VCaP (cell line): Measurements from ENCODE around the gene C12orf50.
"Not testable (repeated sequence)": the region's sequence is repeated elsewhere in the genome, so short reads cannot be mapped to it uniquely, and the experiment has no call there.

ENCODE experiments used
- H3K27ac ChIP-seq: fragments of 450-650 bp; 2 replicates; pipeline ENCODE4 v1.5.1; 2017
- TF ChIP-seq, protein P1 (sequence below): fragments of 450-650 bp; conservative IDR thresholded peaks from 2 replicates; pipeline ENCODE4 v1.5.1; 2017; ENCODE audit warnings: mild to moderate bottlenecking, moderate library complexity

Gene C12orf50

DNA sequence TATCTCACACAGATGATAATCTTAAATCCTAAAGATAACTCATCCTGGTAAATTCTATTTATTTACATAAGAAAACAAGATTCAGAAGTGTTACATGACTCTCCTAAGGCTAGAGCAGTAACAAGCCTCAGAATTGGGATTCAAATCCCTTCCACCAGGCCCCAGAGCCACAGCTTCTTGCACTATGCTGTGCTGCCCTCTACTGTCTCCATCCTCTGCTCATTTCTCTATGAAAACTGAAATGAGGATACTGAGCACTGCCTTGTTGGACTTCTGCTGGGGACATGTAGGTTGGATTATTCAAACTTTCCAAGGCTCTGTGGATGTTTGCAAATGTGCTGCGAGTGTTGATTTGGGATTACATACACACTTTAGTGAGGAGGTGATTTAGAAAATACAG, 23.5 kb upstream of the C12orf50 start:
- H3K27ac ChIP-seq = no peak overlapping the region
- TF ChIP-seq, protein P1, sequence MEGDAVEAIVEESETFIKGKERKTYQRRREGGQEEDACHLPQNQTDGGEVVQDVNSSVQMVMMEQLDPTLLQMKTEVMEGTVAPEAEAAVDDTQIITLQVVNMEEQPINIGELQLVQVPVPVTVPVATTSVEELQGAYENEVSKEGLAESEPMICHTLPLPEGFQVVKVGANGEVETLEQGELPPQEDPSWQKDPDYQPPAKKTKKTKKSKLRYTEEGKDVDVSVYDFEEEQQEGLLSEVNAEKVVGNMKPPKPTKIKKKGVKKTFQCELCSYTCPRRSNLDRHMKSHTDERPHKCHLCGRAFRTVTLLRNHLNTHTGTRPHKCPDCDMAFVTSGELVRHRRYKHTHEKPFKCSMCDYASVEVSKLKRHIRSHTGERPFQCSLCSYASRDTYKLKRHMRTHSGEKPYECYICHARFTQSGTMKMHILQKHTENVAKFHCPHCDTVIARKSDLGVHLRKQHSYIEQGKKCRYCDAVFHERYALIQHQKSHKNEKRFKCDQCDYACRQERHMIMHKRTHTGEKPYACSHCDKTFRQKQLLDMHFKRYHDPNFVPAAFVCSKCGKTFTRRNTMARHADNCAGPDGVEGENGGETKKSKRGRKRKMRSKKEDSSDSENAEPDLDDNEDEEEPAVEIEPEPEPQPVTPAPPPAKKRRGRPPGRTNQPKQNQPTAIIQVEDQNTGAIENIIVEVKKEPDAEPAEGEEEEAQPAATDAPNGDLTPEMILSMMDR = peak; percentile 77

DNA sequence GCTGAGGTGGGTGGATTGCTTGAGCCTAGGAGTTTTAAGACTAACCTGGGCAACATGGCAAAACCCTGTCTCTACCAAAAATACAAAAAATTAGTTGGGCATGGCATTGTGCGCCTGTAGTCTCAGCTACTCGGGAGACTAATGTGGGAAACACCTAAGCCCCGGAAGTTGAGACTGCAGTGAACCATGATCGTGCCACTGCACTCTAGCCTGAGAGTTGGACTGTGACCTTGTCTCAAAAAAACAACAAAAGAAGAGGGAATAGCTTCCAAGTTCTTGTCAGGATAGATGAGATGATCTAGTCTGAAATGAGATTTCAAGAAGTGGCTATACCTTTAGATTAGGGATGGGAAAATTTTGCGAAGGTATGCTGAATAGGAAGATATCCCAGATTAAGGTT, 14.8 kb upstream of the C12orf50 start:
- H3K27ac ChIP-seq = no peak overlapping the region
- TF ChIP-seq, protein P1 = no peak

DNA sequence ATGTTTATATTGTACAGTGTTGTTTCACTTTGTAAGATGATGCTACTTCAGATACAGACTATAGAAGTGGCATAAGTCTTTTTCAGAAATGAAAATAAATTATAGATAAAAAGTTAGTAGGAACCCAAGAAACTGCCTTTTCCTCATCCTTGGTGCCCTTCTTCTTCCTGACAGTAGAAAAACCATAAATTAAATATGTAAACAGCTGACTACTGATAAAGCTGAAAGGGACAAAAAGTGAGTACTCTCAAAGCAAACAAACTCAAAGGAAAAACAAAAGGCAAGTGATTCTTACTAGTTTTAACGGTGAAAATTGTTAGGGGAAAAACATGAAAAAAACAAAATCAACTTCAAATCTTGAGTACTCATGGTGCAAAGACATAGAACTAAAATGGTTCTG, 8.6 kb upstream of the C12orf50 start:
- TF ChIP-seq, protein P1 = no peak
- no peak overlapping the region for H3K27ac ChIP-seq

DNA sequence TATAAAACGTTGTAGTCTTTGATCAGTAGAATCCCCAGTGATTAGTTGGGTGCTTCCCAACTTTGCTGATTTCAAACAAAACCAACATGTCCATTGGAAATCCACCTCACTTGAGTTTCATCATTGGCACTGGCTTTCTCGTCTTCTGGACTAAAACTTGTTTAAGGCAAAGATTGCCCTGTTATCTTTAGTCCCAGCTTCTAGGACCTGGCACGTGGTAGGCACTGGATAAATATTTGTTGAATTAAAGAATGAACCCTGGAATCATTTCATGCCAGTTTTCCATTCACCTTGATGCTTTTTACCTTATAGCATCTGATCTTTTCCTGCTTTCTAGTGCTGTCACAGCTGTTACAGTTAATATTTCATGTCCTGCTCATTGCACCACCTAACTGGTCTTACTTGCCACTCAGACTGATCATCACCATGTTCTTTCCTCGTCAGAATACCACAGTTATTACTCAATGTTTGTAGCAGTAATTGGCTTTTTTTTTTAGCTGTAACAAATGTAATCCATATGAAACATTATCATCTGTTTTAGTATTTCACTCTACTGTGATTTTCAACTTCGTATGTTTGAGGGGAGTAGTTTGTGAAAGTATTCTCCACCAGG, 7.3 kb upstream of the C12orf50 start:
- peak overlapping the region; percentile 84 for H3K27ac ChIP-seq
- TF ChIP-seq, protein P1 = no peak

DNA sequence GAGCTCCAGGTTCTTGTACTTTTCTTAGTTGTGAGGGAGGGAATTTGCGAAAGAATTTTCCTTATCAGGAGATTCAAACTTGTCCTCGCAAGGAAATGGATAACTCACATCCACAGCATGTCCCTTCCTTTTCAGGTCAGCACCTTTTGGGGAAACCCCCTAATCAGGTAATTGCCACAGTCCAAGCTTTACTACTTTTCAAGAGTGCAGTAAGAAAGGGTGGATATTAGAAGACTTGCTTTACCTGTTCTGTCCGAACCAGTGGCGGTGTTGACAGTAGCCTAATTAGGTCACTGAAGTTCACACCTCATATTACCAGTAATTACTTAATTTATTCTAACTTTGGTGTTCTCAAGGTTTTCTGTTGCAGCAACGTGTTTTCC, 6.7 kb upstream of the C12orf50 start:
- TF ChIP-seq, protein P1 = no peak
- peak overlapping the region; percentile 84 for H3K27ac ChIP-seq

DNA sequence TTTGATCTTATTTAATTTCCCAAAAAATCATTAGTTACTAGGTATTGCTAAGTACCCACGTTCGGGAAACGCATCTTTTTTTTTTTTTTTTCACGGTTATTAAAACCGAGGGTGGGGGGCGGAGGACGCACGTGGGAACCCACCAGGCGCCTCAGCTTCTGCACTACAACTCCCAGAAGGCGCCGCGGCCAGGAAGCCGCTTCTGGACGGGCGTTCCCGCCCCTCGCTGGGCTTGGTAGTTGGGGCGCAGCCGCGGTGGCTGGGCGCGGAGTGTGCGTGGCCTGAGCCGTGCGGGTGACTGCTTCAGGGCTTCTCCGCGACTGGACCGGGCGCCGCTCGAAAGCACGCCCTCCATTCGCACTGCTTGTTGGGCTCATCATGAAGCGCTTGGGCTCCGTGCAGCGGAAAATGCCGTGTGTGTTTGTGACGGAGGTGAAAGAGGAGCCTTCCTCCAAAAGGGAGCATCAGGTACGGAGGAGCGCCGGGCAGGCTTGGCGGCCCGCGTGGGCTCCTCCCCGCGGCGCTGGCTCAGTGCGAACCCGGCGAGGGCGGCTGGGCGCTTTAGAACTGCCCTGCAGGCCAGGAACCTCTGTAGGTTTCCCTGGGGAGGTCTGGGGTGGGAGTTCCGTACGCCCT, 6.2 kb upstream of the C12orf50 start:
- H3K27ac ChIP-seq = peak overlapping the region; percentile 84
- TF ChIP-seq, protein P1 = no peak

DNA sequence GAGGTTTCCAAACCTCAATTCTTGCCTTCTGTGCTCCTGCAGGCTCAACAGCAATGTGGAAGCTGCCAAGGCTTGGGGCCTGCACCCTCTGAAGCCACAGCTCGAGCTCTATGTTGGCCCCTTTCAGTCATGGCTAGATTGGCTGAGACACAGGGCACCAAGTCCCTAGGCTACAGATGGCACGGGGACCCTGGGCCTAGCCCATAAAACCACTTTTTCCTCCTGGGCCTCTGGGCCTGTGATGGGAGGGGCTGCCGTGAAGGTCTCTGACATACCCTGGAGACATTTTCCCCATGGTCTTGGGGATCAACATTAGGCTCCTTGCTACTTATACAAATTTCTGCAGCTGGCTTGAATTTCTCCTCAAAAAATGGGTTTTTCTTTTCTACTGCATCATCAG, 2.0 kb upstream of the C12orf50 start:
- not testable (repeated sequence) for H3K27ac ChIP-seq

DNA sequence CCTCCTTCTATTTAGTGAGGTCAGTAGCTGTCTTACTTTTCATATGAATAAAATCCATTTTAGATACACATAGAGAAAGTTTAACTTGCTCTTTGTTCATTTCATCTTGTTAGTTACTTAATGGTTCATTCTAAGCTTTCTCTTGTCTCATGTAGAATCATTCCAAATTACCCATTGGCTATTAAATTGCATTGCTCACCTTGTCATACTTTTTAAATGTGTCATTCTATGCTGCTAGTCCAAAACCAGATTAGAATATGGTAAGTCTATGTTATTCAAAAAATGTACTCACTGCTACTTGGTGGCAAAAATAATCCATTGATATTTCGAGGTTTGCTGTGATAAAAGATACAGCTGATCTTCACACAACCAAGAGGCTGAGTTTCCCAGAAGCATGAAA, 3.0 kb downstream of the C12orf50 start:
- no peak overlapping the region for H3K27ac ChIP-seq
- TF ChIP-seq, protein P1 = no peak
